ENCODE measurements around the gene ADAP2.
"Not testable (repeated sequence)": the region's sequence is repeated elsewhere in the genome, so short reads cannot be mapped to it uniquely, and the experiment has no call there.

Gene ADAP2

GRCh38 chr17:30921544-30922196, at the start of gene ADAP2:
ADAP2 (plus strand) TSS chr17:30921945; CDS start chr17:30922015, 70 bp downstream.
- no peak for DNase-seq

DNA sequence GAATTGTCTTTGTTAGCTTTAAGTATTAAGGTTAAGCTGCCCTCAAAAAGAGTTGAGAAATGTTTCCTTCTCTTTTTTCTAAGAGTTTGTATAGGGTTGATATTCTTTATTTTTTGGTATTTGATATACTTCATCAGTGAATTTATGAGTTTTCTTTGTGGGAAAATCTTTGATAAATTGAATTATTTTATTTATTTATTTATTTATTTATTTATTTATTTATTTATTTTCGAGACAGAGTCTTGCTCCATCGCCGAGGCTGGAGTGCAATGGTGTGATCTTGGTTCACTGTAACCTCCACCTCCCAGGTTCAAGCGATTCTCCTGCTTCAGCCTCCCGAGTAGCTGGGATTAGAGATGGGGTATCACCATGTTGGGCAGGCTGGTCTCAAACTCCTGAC, 35.6 kb upstream of the ADAP2 start:
- no peak for DNase-seq

- DNase-seq: no peak
Observed at GRCh38 chr17:30894236-30894635, 27.5 kb upstream of the ADAP2 start.

DNA sequence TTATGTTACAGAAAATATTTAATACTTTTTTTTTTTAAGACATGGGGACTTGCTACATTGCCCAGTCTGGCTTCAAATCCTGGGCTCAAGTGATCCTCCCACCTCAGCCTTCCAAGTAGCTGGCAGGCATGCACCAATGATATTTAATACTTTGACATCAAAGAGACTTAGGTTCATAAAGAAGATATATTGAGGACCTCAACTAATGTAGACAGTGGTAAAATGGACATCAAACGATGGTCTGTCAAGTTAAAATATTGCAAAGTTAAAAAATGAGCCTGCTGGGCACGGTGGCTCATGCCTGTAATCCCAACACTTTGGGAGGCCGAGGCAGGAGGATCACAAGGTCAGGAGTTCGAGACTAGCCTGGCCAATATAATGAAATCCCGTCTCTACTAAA, 24.4 kb upstream of the ADAP2 start:
- DNase-seq: no peak

GRCh38 chr17:30905742-30906100, 16.0 kb upstream of the ADAP2 start:
- no peak for DNase-seq

- peak; percentile 93 for DNase-seq
Observed at GRCh38 chr17:30906101-30906911, 15.4 kb upstream of the ADAP2 start, which contains the start of gene TEFM. TEFM (minus strand) TSS chr17:30906238; CDS start chr17:30906198, 40 bp downstream.

GRCh38 chr17:30908717-30909420, 12.9 kb upstream of the ADAP2 start:
- no peak for DNase-seq

GRCh38 chr17:30910151-30910550, 11.6 kb upstream of the ADAP2 start:
- DNase-seq: not testable (repeated sequence)

DNA sequence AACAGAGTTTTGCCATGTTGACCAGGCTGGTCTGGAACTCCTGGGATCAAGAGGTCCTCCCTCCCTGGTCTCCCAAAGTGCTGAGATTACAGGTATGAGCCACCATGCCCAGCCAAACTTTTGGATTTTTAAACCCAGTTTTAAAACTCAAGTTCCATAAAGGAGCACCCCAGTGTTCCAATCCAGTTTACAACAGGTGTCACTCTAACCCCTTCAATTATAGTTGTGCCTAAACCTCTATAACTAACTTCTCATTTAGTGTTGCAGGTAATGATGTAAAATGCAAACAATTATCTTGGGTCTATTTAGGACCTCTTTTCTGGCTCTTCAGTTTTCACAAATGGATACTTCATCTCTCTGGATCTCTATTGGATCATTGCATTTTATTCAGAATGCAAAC, 7.8 kb upstream of the ADAP2 start:
- DNase-seq: no peak

DNA sequence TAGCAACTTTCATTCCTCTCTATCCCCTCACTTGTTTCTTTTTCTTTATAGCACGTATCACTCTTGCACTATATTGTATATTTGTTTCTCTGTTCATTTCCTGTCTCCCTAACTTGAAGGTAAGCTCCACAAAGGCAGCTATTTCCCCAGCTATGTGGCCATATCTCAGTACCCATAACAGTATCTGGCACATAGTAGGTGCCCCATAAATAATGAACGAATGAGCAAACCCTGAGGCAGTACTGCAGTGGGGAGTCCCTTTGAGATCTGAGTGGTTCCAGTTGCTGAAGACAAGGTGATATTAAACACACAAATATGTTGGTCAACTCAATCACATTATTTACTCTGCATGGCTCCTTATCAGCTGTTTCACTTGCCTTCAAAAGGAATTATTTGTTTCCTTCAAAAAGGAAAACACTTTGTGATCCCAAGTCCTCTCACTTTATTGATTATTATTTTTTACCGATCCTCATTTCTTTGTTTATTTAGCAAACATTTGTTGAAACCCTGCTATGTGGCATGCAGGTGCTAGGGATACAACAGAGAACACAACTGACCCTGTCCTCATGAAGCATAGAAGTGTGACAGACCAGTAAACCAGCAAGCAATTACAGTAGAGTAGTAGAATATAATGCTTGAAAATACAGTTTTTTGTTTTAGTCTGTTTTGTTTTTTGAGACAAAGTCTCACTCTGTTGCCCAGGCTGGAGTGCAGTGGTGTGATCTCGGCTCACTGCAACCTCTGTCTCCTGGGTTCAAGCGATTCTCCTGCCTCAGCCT, 5.7 kb upstream of the ADAP2 start:
- DNase-seq: no peak

DNA sequence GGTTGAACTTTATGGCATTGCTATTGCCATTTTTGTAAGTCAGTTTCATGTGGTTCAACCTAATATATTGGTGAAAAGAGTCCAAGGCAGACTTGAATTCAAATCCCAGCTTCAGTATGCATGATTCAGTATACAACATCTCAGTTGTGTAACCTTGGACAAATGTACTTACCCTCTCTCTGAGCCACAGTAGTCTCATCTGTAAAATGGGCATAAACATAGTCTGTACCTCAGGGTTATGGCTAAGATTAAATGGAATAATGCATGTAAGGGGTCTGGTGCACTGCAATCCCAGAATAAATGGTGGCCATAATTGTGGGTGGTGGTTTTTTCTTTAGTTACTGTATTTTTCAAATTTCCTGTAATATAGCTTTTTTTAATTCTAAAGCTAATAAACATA, 4.7 kb upstream of the ADAP2 start:
- DNase-seq: no peak

DNA sequence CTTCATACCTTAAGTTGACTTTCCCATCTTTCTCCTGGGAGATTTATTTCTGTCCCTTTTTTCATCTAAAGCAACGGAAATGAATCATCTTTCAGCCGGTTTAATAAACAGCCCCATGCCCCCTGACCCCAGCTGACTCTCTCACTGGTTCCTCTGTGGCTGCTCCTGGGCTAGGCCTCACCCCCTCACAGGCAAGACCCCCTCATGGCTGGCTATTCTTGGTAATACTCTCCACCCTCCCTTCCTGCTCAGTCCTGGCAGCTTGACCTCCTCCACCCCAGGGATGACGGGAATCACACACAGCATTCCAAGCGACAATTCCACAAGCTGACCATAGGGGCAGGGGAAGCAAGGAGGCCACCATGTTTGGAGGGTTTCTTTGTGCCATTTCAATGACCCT, 1.5 kb upstream of the ADAP2 start:
- DNase-seq: no peak

DNA sequence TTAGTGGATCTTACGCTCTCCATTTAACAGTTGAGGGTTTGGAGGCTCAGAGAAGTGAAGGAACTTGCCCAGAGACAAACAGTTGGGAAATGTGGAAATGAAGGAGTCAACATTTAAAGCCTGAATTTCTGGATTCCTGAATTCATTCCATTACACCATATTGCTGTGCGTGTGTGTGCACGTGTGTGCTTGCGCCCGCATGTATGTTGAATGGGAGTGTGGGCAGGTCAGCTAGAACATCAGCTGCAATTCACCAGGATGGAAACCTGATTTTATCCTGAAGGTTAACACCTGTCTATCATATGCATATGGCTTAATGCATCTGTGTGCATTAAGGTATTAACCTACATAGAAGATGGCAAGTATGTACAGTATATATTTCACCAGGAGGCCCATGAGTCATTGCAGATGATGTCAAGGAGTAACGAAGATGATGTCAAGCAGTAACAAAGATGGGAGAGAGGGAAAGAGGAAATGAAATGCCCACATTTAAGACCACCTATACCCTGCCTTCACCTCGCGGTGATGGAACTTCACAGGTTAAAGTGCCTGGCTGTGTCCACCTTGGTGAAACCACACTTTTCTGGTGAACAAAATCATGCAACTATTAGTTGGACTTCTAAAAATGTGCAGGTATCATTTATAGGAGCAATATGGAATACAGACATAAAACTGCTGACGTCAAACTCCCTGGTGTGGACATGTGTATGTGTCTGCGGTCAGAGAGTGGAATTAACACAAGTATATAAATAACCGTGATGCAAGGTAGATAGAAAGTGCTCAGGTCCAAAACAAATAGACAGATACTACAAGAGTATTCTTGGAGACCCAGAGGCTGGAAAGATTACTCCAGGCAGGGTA, 832 bp upstream of the ADAP2 start:
- DNase-seq: no peak

DNA sequence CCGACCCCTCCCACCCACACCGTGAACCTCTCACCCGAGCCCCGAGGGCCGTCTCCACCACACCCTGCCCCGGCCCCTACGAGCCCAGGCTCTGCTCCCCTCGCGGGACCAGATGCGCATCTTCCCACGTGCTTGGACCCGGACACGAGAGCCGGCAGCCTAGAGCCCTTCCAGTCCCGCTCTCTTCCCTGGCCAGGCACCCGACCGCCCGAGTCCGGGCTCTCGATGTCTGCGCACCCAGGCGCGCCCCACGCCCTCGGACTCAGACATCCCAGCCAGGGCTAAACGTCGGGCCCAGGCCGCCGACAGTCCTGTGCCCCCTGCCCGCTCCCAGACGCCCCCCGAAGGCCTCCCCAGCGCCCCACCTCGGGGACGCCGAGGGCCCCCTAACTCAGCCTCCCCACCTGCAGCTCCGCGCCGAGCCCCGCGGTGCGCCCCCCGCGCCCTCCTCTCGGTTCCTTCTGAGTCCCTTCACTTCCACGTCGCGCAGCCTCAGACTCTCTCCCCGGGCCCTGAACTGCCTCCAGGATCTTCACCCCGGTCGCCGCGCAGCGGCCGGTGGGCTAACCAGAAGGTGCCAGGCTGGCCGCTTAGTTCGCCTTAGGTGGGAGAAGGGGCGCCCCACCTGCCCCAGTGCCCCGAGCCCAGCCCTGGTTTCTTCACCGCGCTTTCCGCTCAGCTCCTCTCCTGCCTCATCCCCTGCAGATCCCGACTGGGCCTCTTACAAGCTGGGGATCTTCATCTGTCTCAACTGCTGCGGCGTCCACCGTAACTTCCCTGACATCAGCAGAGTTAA, 688 bp downstream of the ADAP2 start:
- peak; percentile 20 for DNase-seq

DNA sequence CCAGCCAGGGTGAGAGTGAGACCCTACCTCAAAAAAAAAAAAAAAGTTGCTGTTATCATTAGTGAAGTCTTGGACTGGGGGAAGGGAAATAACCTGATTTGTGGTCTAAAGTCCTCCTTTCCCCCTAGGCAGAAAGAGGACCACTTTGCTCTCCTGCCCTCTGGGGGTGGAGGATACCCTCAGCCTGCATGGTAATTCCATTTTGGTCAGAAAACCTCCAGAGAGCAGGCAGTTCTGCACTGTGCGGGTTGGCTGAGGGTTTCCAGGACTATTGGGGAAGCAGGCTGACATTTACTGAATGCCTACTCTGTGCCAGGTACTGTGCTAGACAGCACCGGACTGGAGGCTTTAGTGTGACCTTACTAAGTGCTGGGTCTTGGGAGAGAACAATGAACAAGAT, 2.6 kb downstream of the ADAP2 start:
- no peak for DNase-seq

GRCh38 chr17:30926516-30926915, 4.8 kb downstream of the ADAP2 start:
- no peak for DNase-seq

DNA sequence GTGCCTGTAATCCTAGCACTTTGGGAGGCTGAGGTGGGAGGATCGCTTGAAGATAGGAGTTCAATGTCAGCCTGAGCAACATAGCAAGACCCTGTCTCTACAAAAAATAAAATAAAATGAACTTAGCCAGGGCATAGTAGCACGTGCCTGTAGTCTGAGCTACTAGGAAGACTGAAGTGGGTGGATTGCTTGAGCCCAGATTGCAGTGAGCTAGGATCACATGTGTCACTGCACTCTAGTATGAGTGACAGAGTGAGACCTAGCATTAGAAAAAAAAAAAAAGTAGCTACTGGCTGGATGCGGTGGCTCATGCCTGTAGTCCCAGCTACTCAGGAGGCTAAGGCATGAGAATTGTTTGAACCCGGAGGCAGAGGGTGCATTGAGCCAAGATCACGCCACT, 6.0 kb downstream of the ADAP2 start:
- no peak for DNase-seq

DNA sequence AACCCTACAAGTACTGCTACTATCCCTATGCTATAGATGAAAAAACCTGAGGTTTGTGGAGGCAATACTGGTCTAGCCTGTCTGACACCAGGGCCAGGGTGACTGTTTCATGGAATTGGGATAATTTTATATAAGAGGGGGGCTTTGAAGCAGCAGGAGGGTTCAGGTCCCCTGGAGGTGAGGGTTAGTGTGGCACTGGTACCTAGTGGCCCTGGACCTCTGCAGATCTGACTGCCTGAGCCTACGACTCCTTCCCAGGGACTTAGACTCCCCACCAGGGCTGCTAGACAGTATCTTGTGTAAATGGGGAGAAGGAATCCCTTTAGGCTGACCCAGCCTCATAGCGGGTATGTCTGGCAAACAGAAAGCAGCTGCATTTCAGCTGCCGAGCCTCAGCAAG, 6.8 kb downstream of the ADAP2 start:
- no peak for DNase-seq

GRCh38 chr17:30929081-30929633, 7.4 kb downstream of the ADAP2 start:
- no peak for DNase-seq

DNA sequence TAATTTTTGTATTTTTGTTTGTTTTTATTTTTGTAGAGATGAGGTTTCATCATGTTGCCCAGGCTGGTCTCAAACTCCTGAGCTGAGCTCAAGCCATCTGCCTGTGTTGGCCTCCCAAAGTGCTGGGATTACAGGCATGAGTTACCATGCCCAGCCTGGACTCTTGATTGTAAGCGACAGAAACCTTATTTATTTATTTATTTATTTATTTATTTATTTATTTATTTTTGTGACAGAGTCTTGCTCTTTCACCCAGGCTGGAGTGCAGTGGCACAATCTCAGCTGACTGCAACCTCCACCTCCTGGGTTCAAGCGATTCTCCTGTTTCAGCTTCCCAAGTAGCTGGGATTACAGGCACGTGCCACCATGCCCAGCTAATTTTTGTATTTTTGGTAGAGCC, 8.1 kb downstream of the ADAP2 start:
- DNase-seq: not testable (repeated sequence)

GRCh38 chr17:30930495-30930894, 8.8 kb downstream of the ADAP2 start:
- no peak for DNase-seq

All from activated T-cell treated with anti-CD3 and anti-CD28 coated beads, Interleukin-2, amount 50 U/mL, for 1 hour (primary cell).